GM19372 (cell line): ENCODE data around the gene FTO.

ENCODE experiments used
- ATAC-seq: cut with Tn5 transposase; IDR thresholded peaks from one replicate; pipeline ENCODE4 v1.9.1; 2021; ENCODE audit warnings: mild to moderate bottlenecking, low read depth, moderate library complexity; ENCODE audit not compliant: unreplicated experiment

FTO gene

DNA sequence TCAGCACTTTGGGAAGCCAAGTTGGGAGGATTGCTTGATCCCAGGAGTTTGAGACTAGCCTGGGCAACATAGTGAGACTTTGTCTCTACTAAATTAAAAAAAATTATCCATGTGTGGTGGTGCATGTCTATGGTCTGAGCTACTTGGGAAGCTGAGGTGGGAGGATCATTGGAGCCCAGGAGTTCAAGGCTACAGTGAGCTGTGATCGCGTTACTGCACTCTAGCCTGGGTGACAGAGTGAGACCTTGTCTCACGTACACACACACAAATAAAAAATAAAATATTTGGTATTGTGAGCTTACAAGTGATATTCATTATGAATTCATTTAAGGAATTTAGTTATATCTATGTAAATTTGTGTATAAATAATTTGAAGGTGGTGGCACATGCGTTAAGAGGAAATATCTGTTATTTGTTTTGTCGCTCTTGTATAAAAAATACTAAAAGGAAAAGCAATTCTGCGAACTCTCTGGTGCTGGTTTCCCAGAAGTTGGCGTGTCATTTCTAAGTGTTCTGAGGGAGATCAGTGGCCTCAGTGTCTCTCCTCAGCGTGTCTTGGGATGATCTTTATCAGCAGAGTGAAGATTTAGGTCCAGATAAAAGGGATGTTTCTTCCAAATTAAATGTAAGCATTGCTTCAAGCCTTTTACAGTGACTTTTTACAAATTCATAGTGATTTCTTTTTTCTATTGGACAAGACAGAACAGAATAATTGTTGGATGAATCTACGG, 187.6 kb downstream of the FTO start:
- no peak for ATAC-seq

- peak; percentile 53 for ATAC-seq
These were observed 188.2 kb downstream of the FTO start for GRCh38 chr16:53892155-53892554.

DNA sequence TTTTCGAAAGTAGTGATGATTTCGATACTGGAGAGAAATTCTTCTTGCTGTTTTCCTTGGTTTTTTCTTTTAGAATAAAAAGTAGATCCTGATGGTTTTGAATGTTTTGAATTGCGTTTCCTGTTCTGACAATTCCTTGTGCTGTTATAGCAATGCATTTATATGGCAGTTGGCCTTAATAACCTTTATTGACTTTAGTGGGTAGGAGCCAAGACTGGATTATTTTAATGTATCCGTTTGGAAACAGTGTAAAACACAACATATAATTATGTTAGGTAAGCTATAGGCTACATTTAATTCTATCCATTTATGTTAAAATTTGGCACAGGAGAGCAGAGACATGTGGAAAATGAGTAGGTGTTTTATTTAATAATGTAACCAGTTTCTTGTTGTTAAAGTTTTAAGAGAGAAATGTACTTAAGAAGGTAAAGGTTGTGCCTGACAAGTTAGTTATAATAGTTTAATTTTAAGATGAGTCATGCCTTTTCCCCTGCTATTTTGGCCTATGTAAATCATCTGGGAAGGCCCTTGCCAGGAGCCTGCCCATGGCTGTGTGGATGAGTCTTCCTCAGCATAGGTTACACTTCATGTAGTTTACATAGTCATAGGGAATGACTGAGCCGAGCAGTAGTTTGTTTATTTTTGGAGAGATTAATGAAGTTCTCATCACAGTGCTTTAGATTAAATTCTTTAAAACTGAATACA, 189.9 kb downstream of the FTO start:
- ATAC-seq = no peak

DNA sequence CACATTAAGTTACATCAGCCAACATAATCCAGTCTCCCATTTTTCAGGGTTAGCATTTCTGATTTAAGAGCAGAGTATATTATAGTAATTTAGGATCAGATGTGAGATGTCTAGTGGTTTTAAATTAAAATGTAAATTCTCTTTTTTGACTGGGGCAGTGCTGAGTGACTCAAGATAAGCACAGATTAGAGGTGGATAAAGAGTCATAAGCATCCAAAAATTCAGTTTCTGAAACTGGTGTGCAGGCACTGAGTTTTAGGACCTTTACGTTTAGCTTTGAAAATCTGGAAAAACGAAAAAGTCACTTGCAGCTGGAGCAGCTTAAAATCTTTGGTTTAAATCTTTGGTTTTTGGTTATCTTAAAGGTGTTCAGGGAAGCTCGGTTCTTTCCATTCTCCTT, 190.7 kb downstream of the FTO start:
- ATAC-seq = no peak

DNA sequence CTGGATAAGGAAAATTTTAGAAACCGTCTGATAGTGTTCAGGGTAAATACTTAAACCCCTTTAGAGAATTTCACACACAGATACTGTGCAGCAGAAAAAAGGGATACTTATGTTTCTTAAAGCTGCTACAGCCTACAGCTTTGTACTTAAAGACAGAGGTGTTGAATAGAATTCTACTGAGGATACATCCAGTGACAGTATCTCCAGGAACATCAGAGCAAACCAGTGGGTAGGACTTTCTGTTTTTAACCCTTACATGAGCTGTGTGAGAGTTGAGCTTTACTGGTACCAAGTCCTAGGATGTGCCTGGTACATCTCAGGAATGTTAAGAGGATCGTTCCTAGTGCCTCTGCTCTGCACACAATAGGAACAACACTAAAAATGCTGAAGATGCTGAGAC, 191.5 kb downstream of the FTO start:
- no peak for ATAC-seq

DNA sequence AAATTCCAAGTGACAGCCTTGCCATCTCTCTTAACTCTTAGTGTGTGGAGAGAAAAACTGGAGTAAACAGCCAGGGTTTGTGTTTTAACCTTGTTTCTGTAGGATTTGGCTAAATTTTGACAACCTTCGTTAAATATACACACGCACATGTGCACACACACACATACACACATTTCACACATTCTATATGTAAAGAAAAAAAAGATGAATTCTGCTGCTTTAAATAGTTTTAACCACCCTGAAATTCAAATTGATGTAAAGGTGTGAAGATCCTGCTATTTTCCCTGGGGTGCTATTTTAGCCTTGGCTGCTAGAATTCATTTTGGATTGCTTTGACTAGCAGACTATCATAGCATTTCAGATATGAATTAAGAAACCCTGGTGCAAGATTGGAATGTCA, 191.9 kb downstream of the FTO start:
- ATAC-seq = no peak

DNA sequence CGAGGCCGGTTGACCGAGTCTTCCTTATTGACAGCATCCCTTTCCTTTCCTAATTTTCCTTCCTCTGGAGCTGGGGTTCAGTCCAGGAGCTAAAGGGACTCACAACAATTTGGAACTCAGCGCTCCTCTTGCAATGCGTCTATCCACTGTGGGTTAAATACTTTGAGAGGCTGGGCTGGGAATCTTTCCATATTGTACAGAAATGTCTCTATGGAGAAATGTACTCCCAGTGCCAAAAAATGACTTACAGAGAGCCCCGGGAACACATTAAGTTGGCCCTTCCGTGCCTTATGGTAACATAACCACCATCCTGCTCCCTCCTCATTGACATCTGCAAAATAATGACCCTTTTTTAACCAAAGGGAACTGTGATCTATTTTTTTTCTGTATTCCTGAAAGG, 192.8 kb downstream of the FTO start:
- ATAC-seq = no peak

DNA sequence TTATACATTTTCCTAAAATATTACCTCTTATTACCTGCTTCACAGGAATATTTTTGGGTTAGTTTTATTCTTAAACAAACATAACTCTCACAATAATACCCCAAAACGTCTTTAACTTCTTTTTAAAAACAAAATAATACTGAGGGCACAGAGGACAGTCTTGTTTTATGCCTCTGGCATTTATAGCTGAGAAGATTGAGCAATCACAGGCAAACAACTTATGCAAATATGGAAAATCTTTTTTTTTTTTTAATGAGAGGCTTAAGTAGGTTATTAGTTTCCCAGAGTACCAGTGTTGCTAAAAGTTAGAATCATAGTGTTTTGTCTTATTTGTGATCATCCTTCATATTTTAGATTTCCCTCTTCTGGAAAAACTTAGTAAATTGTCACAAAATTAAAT, 195.0 kb downstream of the FTO start:
- ATAC-seq = no peak

- ATAC-seq = no peak
These were observed 195.5 kb downstream of the FTO start for GRCh38 chr16:53899431-53899830.

DNA sequence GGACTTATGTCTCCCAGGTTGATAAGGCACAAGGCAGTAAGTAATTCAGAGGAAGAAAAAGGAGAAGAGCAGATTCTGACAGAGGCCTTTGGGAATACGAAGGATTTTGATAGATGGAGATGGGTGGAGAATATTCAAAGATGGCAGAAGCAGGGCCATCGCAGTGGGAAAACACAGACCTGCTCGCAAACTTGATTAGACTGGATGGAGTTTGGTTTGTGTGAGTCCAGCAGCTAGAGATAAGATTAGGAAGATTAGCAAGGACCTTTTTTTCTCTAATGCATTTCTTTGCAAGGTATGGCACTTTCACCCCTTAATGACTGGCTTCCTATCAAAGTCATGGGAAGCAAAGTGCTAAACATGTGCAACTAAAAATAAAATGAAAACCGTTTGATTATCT, 196.7 kb downstream of the FTO start:
- no peak for ATAC-seq

GRCh38 chr16:53901408-53901807, 197.5 kb downstream of the FTO start:
- ATAC-seq = no peak

- ATAC-seq = no peak
These were observed 200.6 kb downstream of the FTO start for GRCh38 chr16:53904533-53904932.

GRCh38 chr16:53905028-53905427, 201.1 kb downstream of the FTO start:
- no peak for ATAC-seq

GRCh38 chr16:53908731-53909130, 204.8 kb downstream of the FTO start:
- ATAC-seq = no peak

- ATAC-seq = no peak
These were observed 207.0 kb downstream of the FTO start for GRCh38 chr16:53910990-53911389.

DNA sequence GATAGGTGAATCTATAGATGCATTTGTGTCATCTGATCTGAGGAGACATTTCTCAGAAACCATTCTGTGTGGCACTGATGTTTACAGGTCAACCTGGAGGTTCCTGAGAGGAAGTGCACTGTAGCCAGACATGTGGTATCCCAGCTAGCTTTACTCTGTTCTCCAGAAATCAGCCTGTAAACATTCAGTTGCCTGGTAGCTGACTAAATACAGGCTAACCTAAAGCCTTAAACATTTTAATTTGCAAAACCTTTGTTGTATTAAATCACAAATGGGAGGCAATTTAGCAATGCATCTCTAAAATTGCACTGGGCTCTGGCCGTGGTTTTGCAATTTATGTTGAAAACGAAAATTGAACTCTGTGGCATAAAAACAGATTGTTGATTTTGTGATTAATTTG, 207.6 kb downstream of the FTO start:
- ATAC-seq = no peak

DNA sequence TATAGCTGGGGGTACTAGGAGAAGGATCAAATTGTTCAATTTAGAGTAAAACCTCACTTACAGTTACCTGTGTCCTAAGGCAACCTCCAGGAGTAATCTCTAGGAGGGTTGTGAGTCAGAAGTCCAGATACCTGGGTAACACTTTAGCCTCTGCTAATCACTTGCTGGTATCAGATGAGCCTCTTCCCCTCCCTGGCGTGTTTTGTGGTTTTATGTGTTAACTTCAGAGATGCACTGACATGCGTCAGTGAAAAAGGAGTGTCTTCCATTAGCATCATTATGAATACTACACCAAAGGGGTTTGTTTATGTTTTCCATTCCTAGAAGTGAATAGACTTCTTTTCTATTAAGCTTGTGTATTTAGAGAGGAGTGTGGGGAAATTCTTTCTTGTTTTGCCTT, 208.2 kb downstream of the FTO start:
- no peak for ATAC-seq

GRCh38 chr16:53913099-53913870, 209.3 kb downstream of the FTO start:
- no peak for ATAC-seq

GRCh38 chr16:53913920-53914319, 210.0 kb downstream of the FTO start:
- ATAC-seq = no peak

- no peak for ATAC-seq
These were observed 210.8 kb downstream of the FTO start for GRCh38 chr16:53914736-53915135.

- no peak for ATAC-seq
These were observed 211.7 kb downstream of the FTO start for GRCh38 chr16:53915452-53916160.
